Activated CD8-positive, alpha-beta memory T cell treated with anti-CD3 and anti-CD28 coated beads, Interleukin-2, amount 50 U/mL, for 48 hours (primary cell): ENCODE measurements around the gene PSPC1.
"Not testable (repeated sequence)": the region's sequence is repeated elsewhere in the genome, so short reads cannot be mapped to it uniquely, and the experiment has no call there.

Source experiments
- DNase-seq: peaks from one replicate; pipeline ENCODE4 v3.0.0-alpha.2; 2020

The PSPC1 gene

DNA sequence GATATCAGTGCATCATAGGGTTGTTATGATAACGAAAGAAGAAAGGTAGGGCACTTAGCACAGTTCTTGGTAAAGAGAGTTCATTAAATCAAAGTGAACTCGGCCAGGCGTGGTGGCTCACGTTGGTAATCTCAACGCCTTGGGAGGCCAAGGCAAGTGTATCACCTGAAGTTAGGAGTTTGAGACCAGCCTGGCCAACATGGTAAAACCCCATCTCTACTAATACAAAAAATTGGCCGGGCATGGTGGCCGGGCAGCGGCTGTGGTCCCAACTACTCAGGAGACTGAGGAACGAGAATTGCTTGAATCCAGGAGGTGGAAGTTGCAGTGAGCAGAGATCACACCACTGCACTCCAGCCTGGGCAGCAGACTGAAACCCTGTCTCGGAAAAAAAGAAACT is 19.1 kb downstream of the PSPC1 start:
- no peak for DNase-seq

DNA sequence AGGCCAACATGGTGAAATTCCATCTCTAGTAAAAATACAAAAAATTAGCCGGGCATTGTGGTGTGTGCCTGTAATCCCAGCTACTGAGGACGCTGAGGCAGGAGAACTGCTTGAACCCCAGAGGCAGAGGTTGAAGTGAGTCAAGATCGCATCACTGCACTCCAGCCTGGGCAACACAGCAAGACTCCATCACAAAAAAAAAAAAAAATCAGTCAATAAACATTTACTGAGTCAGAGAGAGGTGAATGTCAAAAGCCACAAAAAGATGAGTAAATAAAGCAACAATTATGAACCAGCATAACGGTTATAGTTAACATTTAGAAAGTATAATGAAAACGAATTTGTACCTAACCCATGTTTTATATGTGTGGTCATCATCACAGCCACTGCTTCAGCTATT is 23.1 kb downstream of the PSPC1 start:
- no peak for DNase-seq

DNA sequence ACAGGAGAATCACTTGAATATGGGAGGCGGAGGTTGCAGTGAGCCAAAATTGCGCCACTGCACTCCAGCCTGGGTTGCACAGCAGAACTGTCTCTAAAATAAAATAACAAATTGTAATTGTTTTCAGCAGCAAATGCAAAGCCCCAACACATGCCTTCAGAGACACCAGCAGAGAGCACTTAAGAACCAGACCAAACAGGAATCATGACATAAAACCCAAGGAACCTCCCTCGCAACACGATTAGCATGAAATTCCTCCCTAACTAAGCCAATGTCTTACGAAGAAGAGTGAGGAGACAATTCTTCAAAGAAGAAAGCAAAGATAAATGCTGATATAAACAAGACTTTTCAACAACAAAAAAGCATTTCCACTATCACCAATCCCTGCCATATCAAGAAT is 40.1 kb downstream of the PSPC1 start:
- no peak for DNase-seq

DNA sequence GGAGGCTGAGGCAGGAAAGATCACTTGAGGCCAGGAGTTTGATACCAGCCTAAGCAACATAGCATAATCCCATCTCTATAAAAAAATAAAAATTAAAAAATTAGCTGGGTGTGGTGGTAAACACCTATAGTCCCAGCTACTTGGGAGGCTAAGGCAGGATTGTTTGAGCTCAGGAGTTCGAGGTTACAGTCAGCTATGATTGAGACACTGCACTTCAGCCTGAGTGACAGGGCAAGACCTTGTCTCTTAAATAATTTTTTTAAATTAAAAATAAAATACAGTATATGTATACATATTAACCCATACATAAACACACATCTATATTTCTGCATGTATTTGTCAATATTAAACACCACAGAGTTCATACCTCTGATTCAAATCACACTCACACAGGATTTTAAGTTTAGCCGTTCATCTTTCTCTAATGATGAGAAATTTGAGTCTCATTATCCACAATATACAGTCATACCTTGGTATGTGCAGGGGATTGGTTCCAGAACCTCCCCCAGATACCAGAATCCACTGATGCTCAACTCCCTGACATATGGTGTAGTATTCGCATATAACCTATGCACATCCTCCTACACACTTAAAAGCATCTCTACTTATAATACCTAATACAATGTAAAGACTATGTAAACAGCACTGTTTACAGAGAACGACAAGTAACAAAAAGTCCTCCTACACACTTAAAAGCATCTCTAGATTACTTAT is 44.7 kb downstream of the PSPC1 start:
- no peak for DNase-seq

DNA sequence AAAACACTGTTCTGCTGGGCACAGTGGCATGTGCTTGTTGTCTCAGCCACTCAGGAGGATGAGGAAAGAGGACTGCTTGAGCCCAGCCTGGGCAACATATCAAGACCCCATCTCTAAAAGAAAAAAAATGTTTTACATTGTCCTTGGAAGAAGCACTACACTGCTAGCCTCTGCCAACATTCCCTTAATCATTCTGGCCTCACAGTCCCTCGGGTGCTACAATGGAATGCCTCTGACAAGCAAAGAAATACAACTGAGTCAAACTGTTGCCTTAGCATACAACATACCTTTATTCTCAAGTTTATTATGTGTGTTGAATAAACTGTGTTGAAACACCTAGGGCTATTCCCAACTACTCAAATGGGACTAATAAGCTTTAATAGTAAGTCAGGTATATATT is 56.1 kb downstream of the PSPC1 start:
- no peak for DNase-seq

DNA sequence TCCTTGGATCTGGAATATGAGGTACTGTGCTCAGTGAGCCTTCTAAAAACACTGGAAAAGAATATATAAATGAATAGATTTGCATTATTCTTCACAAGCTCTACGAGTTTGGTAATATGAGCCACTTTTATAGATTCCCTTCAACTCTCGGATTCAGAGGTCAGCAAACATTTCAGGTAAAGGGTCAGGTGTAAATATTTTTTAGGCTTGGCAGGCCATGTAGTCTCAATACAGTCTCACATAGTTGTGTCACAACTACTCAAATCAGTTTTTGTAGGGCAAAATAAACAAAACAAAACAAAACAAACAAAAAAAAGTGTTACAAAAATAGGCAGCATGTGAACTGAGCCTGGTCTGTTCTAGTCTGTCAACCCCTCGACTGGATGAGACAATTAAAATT is 57.4 kb downstream of the PSPC1 start:
- no peak for DNase-seq

DNA sequence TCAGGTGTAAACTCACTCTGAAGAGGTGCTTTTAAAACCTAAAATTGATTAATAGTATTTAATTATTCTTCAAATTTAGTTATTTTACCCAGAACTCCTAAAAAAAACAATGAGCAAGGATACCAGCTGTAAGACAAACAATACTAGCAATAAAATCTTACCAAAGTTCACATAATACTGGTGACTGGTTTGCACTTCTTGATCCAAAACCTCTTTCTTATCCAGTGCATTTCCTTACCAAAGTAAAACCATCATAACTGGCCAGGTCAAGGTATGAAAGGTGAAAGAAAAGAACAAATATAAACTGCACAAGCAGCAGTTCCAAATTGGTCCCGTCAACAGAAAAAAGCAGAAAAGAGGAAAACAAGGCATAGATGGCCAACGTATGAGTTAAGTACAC is 62.7 kb downstream of the PSPC1 start:
- no peak for DNase-seq

DNA sequence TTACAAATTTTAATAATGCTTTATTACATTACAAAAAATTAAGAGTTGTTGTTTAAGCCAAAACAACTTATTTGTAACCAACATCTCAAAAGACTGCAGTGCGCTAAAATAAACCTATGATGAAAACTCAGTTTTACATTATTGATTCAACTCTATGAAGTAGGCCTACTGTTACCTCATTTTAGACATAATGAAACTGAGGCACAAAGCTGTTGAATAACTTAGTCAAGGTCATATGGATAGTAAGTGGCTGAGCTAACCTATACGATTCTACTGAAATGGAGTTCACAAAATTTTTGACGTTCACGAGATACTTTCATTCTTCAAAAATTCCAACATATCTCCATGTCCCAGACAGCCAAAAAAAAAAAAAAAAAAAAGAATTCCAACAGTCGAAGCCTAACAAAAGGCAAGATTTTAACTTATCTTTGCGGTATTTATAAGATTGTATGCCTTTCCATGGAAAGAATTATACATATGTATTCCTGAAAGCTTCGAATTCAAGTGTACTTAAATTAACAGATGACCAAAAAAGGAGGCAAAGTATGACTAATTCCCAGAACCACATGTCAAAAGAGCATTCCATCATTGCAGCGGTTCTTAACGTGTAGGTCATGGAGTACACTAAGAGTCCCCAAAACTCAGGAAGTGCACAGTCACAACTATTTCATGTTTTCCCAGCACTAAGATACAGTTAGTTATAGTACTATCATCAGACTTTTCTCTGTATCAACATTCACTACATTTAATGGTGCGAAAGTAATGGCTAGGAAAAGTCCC is 69.4 kb downstream of the PSPC1 start:
- DNase-seq, result no peak

DNA sequence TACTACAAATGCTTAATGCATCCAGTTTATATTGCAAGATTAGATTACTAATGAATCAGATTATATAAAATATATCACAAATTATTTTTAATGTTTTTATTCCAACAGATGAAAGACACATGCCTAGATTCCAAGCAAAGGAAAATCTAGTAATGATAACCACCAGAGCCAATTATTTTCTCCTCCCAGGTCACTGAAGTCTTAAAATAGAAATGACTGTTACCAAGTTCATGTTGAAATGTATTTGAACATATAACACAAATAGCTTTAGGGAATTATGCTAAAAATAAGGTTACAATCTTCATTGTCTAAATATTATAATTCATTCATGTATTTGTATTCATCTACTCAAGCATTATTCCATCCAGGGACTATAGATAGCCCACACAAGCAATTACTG is 73.0 kb downstream of the PSPC1 start:
- not testable (repeated sequence) for DNase-seq

DNA sequence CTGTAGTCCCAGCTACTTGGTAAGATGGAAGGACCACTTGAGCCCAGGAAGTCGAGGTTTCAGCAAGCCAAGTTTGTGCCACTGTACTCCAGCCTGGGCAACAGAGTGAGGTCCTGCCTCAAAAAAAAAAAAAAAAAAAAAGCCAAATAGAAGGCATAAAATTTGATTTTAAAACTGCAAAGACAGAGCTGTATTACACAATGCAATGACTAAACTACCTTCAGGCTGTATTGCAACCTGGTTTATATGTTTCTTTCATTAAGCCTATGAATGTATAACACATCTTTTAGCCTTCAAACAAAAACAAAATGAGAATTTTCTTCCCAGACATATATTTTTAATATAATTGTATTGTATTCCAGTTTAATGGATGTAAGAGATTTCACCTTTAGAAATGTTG is 73.7 kb downstream of the PSPC1 start:
- DNase-seq, result not testable (repeated sequence)

DNA sequence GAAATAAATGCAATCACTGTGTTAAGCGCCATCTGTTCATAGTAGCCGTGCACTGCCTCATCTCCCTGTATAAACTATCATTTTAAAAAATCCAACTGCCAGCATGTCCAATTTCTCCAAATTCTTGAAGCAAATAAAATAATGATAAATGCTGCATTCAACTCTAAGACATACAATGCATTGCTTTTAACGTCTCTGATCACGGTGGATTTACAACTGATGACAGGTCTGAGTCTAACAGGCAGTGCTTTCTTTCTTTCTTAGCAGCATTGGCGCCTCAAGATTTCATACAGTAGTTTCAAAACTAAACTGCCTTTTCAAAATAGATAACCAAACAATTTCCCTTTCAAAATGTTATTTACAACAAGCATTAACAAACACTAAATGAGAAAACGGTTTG is 78.5 kb downstream of the PSPC1 start:
- not testable (repeated sequence) for DNase-seq

DNA sequence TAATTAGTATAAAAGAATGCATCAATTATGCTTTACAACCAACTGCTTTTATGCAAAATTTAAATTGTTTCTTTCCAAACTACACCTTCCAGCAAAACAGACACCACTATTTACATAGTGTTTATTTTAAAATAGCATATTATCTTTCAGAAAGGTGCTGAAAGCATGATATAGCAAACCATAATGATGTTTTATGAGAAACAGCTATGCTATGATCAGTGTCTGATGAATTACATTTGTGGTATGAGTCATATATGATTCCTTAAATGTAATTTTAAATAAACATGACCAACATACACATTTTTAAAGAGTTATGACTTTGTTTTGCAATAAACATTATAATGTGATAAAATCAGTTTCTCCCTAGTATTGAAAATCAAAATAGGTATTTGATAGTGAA is 81.1 kb downstream of the PSPC1 start:
- not testable (repeated sequence) for DNase-seq

DNA sequence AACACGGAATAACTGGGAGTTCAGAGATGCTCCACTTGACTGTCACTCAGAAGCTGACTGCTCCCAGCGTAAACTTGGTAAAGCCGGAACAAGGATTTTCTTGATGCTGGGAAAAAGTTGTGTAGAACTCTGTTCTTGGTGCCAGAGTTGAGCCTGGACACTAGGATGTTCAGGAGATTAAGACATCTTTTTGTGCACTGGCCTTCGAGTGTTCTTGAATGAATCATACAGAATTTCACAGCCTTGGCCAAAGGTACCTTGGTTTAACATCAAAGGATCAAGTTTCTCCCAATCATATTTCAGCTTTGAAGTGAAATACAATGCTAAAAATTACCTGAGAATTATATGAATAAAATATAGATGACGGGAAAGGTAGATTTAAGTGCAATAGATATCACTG is 81.8 kb downstream of the PSPC1 start:
- not testable (repeated sequence) for DNase-seq

DNA sequence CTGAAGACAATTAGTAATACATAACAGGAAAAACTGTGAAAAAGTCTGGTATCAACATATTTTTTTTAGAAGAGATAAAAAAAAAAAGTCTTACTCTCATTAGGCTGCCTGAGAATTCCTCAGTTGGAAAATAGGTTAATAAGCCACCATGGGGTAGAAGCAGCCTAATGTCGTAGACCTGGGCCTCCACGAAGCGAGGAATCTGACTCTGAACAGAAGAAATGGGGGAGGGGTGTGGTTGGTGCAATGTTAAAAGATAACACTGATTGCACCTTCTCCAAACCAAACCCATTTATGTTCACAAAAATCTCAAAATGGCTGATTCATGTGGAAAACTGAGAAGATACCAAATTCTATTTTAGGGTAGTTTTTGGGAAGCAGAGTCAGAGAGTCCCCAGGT is 86.9 kb downstream of the PSPC1 start:
- DNase-seq, result no peak

DNA sequence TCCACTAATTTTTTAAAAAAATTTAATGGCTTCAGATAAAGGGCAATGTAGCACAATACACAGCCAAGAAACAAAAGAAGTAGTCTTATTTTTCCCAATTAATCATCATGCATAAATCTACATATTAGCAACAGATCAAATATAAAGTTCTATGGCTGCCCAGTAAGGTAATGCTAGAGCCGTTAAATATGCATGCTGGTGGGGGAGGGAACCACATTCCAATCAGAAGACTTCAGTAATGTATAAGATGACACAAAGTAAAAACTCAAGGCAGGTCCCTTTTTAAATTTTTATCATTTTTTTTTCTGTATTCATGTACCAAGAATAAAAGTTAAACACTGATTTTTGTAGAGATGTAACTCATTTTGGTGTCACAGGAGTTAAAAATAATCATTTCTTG is 87.3 kb downstream of the PSPC1 start:
- DNase-seq, result no peak

DNA sequence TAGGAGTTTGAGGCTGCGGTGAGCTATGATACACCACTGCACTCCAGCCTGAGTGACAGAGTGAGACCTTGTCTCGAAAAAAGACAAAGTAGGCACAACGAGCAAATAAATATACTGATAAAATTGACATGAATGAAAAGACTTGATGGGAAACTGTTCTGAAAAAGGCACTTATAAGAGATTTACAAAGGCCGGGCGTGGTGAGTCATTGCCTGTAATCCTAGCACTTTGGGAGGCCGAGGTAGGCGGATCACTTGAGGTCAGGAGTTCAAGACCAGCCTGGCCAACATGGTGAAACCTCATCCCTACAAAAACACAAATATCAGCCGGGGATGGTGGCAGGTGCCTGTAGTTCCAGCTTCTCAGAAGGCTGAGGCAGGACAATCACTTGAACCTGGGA is 91.3 kb downstream of the PSPC1 start:
- DNase-seq, result not testable (repeated sequence)

DNA sequence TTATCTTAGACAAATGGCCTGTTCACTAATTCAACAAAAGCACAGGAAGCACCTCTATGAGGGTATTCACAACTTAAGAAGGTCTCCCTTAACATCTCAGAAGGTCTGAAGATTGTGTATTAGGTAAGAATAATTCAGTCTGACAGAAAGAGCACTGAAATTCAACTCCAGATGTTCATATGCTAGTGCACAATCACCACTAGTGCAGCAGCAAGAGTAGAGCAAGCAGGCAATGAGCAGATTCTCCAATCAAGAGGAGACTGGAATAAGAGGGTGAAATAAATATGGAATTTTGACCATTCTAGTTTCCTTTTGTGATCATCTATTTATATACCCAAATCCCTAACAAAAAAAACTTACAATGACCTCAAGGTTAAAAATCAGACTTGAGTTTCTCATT is 97.3 kb downstream of the PSPC1 start:
- no peak for DNase-seq

DNA sequence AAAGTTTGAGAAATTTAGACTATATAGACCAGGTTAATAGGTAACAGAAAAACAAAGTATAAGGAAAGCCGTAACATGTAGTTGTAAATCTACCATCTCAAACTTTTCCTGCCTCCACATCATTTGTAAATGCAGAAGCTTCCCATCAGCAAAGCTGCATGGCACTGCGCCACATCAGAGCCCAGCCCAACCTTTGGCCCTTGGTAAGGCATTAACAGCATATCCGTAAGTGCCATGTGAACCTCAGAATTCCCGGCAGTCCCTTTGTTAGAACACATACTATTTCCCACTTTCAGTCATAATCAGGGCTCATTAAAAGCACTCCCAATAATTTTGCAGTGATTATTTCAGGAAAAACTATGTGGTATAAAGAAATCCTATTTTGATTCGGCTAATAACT is 97.7 kb downstream of the PSPC1 start:
- no peak for DNase-seq

DNA sequence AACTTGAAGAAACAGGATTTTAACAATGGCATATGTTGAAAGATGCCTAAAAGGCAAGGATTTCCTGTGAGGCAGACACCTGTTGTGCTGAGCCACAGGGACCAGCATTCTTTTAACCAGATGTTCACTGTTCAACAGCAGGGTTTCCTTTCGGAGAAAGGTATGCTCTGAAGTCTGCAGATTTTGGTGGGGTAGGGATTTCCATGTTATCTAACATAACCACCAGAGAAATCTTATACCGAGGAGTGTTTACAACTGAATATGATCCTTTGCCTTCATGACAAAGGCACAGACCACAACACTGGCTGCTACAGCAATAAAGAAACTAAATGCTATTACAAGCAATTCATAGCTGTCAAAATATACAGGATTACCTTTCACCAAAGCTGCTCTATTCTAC is 101.2 kb downstream of the PSPC1 start:
- no peak for DNase-seq

DNA sequence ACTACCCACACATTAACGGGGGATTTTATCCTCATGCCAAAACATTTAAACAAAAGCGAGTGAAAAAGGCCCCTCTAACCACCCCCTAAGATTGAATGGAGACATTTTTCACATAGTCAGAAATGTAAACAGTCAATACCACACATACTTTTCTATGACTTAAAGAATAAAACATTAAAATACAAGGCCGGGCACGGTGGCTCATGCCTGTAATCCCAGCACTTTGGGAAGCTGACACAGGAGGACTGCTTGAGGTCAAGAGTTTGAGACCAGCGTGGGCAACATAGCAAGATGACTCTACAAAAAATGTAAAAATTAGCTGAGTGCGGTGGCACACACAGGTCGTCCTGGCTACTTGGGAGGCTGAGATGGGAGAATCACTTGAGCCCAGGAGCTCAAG is 102.0 kb downstream of the PSPC1 start:
- DNase-seq, result no peak

DNA sequence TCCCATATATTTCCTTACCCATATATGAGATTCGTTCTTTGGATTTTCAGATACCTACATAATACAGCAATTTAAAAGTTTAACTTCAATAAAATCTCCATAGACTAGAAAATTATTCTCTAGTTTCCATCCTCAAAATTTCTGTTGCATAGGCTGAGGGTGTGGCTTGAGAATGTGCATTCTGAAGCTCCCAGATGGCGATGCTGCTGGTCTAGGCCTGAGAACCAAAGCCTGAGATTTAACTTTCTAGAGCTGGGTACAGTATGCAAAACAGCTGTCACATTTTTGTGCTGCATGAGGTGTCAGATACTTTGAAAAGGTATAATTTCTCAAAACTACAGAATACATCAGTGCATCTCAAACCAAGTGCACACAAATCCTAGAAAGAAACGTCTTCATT is 106.6 kb downstream of the PSPC1 start:
- no peak for DNase-seq

DNA sequence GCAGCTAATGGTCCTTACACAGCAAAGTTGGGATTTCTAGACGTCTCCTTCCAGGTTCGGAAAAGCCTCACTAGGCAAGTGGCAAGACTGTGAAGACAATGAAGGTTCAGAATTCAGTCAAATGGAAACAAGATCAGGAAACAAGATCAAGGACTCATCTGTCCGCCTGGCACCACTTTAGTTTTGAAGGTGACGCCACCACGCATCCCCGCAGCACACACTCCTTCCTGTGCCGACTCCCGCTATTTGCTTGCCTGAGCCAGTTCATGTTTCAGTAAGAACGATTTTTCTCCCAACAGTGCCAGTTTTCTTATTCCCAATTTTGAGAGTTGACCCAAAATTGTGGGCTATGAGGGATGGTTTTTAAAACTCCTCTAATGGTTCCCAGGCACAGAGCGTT is 107.8 kb downstream of the PSPC1 start:
- no peak for DNase-seq

DNA sequence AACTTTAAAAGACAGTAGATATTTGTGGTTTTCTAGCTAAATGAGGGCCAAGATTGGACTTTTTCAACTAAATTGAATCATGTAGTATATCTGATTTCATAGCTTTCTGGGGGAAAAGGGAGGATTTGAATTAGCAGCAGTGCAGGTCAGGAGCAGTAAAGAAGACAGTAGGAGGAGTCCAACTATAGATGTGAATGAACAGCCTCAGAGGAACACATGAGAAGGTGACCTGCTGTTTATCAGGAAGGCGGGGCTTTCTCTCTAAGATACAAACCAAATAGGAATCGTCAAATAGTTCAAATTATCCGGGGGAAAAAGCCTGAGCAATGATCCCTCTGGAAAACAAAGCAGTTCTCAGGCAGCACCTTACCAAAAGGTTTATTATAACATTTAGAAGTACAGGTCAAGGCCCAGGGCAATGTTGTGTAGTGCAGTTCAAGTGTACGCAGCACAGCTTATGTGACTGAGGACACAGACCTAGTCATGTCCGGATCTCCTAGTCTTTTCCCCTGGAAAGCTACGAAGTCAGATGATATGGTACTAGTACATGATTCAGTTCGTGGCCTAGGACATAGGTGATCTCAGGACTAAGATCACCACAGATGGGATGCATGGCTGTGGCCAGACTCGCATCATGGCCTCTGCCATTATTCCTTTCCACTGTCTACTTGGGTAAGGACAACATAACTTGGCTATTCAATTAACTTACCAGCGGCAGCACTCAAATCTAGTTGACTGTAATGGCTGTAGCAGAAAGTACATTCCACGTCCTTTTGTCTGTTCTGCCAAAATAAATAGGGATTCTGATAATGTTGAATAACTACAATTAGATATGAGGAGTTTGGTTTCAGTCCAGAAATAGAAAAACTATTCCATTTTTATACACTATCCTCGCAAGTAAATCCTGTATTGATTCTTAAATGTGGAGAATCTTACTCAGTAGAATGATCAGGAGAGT is 109.0 kb downstream of the PSPC1 start:
- no peak for DNase-seq

DNA sequence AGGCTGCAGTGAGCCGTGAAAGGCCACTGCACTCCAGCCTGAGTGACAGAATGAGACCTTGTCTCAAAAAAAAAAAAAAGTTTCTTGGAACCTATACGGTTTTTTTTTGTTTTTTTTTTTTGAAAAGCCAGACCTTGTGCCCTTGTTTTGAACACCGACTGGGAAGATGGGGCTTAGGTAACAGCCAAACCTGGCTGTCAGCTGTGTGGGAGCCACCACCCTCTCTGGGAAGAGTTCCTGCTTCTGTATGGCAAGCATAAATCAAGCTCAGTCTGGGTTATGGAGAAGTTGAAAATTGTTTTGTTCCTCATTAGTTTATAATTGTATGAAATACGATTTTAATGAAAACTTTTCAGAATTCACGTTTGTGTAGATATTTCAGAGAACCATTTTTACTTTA is 109.8 kb downstream of the PSPC1 start:
- no peak for DNase-seq
